Prostate gland (tissue), 2 donors: Measurements from ENCODE around the gene MECP2.

Source experiments
- POLR2A ChIP-seq: fragments of 450-650 bp; IDR thresholded peaks from one replicate; pipeline ENCODE4 v1.6.1; 2016; ENCODE audit warnings: antibody characterized with exemption, mild to moderate bottlenecking
- POLR2AphosphoS5 ChIP-seq: sonication (generic); formaldehyde crosslinking; IDR thresholded peaks from one replicate; pipeline ENCODE4 v1.6.1; 2017; ENCODE audit warnings: antibody characterized with exemption
- TF ChIP-seq, protein P1 (sequence below), 4 experiments: fragments of 200-600 bp in 2 of 4; fragments of 450-650 bp in 2 of 4; sonication (generic) in 2 of 4; IDR thresholded peaks; 1 replicate in 3 of 4; 2 replicates in 1 of 4; pipeline ENCODE4 v1.5.1; 2016 to 2019; ENCODE audit warnings: antibody characterized with exemption in 4 of 4, mild to moderate bottlenecking in 2 of 4, moderate library complexity in 2 of 4

DNA sequence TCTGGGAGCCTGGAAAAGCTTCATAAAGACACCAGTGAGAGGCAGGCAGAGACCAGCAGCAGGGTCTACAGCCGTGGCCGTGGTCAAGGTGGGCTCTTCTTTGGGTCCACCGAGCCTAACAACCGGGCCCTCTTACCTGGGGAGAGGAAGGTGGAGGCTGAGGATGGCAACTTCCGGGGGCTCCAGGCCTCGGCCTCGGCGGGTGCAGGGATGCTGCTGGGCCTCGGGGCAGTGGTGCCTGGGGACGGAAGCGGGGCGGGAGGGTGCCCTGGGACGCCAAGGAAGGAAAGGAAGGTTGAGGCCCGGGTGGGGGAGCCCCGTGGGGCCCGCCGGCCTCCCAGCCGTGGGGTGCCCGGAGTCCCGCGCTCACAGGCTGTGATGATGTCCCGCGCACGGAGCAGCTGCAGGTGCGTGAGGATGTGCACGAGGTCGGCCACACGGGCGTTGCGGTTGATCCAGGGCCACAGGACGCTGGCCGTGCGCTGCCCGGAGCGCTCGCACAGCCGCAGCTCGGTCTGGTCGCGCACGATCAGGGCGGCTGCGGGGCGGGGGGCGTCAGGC lies 78.4 kb downstream of the MECP2 start:
- TF ChIP-seq, protein P1, sequence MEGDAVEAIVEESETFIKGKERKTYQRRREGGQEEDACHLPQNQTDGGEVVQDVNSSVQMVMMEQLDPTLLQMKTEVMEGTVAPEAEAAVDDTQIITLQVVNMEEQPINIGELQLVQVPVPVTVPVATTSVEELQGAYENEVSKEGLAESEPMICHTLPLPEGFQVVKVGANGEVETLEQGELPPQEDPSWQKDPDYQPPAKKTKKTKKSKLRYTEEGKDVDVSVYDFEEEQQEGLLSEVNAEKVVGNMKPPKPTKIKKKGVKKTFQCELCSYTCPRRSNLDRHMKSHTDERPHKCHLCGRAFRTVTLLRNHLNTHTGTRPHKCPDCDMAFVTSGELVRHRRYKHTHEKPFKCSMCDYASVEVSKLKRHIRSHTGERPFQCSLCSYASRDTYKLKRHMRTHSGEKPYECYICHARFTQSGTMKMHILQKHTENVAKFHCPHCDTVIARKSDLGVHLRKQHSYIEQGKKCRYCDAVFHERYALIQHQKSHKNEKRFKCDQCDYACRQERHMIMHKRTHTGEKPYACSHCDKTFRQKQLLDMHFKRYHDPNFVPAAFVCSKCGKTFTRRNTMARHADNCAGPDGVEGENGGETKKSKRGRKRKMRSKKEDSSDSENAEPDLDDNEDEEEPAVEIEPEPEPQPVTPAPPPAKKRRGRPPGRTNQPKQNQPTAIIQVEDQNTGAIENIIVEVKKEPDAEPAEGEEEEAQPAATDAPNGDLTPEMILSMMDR (IDR thresholded peaks at IDR 0.05), result no peak
- TF ChIP-seq POLR2A (no peak), POLR2AphosphoS5 (no peak)
